ENCODE measurements around the gene SENP2.

The SENP2 gene

DNA sequence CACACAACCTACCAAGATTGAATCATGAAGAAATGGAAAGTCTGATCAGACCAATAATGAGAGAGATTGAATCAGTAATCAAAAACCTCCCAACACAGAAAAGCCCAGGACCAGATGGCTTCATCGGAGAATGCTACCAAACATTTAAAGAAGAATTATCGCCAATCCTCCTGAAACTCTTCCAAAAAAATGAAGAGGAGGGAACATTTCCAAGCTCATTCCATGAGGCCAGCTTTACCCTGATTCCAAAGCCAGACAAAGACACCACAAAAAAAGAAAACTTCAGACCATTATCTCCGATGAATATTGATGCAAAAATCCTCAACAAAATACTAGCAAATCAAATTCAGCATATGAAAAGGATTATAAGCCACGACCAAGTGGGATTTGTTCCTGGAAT lies 94.1 kb downstream of the SENP2 start:
- no peak for DNase-seq (ENCODE audit: low spot score)

All from CD4-positive, alpha-beta T cell treated with Interleukin-6 at 100 ng/mL for 8 hours (primary cell).